Thyroid gland (tissue), 4 donors: ENCODE results near the gene CHMP4B.

Experiments used
- POLR2A ChIP-seq, 2 donors: fragments of 450-650 bp; IDR thresholded peaks; one replicate each; pipeline ENCODE4 v1.6.1; 2017; ENCODE audit warnings: antibody characterized with exemption in 2 of 2, mild to moderate bottlenecking in 2 of 2, moderate library complexity in 1 of 2
- TF ChIP-seq, protein P1 (sequence below), 6 experiments: fragments of 200-600 bp in 3 of 6; fragments of 450-650 bp in 3 of 6; sonication (generic) in 3 of 6; IDR thresholded peaks; one replicate each; pipeline ENCODE4 v1.5.1; 2016 to 2019; ENCODE audit warnings: antibody characterized with exemption in 6 of 6, mild to moderate bottlenecking in 2 of 6, inconsistent platforms in 1 of 6, moderate library complexity in 1 of 6

DNA sequence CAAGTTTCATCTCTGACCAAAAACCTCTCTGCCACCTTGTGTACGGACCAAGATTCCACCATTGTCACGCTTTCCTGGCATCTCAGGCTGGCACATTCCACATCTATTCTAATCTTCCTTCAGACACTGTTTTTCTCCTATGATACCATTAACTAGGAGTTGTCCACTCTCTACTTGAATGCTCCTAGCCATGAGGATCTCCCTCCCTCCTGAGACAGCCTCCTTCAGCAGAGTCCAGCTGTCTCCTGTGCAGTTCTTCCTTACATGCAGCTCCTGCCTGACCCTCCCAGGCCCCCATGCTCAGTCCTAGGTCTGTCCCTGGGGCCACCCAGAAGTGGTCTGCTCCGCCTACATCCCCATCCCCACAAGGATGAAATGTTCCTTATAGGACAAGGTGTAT, 90.9 kb downstream of the CHMP4B start:
- TF ChIP-seq, protein P1, sequence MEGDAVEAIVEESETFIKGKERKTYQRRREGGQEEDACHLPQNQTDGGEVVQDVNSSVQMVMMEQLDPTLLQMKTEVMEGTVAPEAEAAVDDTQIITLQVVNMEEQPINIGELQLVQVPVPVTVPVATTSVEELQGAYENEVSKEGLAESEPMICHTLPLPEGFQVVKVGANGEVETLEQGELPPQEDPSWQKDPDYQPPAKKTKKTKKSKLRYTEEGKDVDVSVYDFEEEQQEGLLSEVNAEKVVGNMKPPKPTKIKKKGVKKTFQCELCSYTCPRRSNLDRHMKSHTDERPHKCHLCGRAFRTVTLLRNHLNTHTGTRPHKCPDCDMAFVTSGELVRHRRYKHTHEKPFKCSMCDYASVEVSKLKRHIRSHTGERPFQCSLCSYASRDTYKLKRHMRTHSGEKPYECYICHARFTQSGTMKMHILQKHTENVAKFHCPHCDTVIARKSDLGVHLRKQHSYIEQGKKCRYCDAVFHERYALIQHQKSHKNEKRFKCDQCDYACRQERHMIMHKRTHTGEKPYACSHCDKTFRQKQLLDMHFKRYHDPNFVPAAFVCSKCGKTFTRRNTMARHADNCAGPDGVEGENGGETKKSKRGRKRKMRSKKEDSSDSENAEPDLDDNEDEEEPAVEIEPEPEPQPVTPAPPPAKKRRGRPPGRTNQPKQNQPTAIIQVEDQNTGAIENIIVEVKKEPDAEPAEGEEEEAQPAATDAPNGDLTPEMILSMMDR (IDR thresholded peaks at IDR 0.05), result no peak
- TF ChIP-seq POLR2A (IDR thresholded peaks at IDR 0.05), result no peak
